GM19455 (cell line): Measurements from ENCODE around the gene ENTPD1.
"Not testable (repeated sequence)": the region's sequence is repeated elsewhere in the genome, so short reads cannot be mapped to it uniquely, and the experiment has no call there.

ENCODE experiments used
- ATAC-seq: cut with Tn5 transposase; IDR thresholded peaks from one replicate; pipeline ENCODE4 v1.9.1; 2021; ENCODE audit not compliant: unreplicated experiment

ENTPD1 gene

DNA sequence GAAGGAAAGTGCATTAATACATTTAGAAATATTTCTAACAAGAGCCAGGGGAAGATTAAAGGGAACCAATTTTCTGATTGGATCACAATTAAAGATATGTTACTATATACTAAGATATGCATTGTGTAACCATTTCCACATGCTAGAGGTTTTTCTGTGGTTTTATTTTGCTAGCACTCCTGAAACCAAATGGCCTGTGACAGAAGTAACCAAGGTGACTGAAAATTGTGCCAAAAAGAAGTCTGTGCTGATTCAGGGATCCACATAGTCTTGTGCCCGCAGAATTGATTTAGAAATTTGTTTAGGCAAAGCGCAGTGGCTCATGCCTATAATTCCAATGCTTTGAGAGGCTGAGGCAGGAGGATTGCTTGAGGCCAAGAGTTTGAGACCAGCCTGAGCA, 153.6 kb downstream of the ENTPD1 start:
- ATAC-seq: no peak

DNA sequence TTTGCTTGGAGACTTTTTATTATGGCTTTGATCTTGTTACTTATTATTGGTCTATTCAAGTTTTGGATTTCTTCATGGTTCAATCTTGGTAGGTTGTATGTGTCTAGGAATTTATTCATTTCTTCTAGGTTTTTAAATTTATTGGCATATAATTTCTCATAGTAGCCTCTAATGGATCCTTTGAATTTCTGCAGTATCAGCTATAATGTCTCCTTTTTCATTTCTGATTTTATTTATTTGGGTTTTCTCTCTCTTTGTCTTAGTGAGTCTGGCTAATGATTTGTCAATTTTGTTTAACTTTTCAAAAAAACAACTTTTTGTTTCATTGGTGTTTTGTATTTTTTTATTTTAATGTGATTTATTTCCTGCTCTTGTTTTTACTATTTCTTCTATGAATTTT, 160.1 kb downstream of the ENTPD1 start:
- ATAC-seq: not testable (repeated sequence)
